HepG2 (cell line): ENCODE results near the gene HRC. TPM values are rescaled to one million over a fixed set of nuclear protein-coding genes. Genes with fewer than 3 reads are reported as not detected.

Source experiments
- BCLAF1 ChIP-seq: fragments of 450-650 bp; IDR thresholded peaks from 2 replicates; pipeline ENCODE4 v1.6.1; 2017; ENCODE audit warnings: mild to moderate bottlenecking
- CENPBD1 ChIP-seq: sonication (generic); formaldehyde crosslinking; IDR thresholded peaks from 2 replicates; pipeline ENCODE4 v1.8.0; 2022; ENCODE audit warnings: missing genetic modification reagents, low read depth, mild to moderate bottlenecking, borderline replicate concordance
- FOSL2 ChIP-seq: sonication (generic); formaldehyde crosslinking; IDR thresholded peaks from 2 replicates; pipeline ENCODE4 v1.4.0; 2020; ENCODE audit warnings: missing genetic modification reagents
- NR0B2 ChIP-seq: sonication (generic); formaldehyde crosslinking; IDR thresholded peaks from 2 replicates; pipeline ENCODE4 v1.4.0; 2020; ENCODE audit warnings: mild to moderate bottlenecking, missing genetic modification reagents
- PATZ1 ChIP-seq: sonication (generic); formaldehyde crosslinking; IDR thresholded peaks from 2 replicates; pipeline ENCODE4 v1.4.0; 2020; ENCODE audit warnings: missing genetic modification reagents
- PBX2 ChIP-seq: IDR thresholded peaks from 2 replicates; pipeline ENCODE4 v1.6.1; 2016; ENCODE audit warnings: control low read depth
- SAFB2 ChIP-seq: sonication (generic); formaldehyde crosslinking; IDR thresholded peaks from 2 replicates; pipeline ENCODE4 v1.5.1; 2020; ENCODE audit warnings: missing genetic modification reagents, low read depth, mild to moderate bottlenecking, borderline replicate concordance
- SIX1 ChIP-seq: sonication (generic); formaldehyde crosslinking; IDR thresholded peaks from 2 replicates; pipeline ENCODE4 v1.4.0; 2020; ENCODE audit warnings: missing genetic modification reagents, borderline replicate concordance
- SUZ12 ChIP-seq: fragments of 150-350 bp; IDR thresholded peaks from 2 replicates; pipeline ENCODE4 v1.6.1; 2014; ENCODE audit warnings: low read depth, low read length
- TFDP1 ChIP-seq: IDR thresholded peaks from 2 replicates; pipeline ENCODE4 v1.6.1; 2016; ENCODE audit warnings: missing compliant biosample characterization, missing genetic modification reagents, borderline replicate concordance
- ZNF142 ChIP-seq: sonication (generic); formaldehyde crosslinking; IDR thresholded peaks from 2 replicates; pipeline ENCODE4 v1.4.0; 2020; ENCODE audit warnings: missing genetic modification reagents
- ZNF143 ChIP-seq: sonication (generic); formaldehyde crosslinking; IDR thresholded peaks from 2 replicates; pipeline ENCODE4 v1.4.0; 2020; ENCODE audit warnings: missing genetic modification reagents
- ZNF33B ChIP-seq: sonication (generic); formaldehyde crosslinking; IDR thresholded peaks from 2 replicates; pipeline ENCODE4 v1.5.1; 2020; ENCODE audit warnings: mild to moderate bottlenecking, missing genetic modification reagents
- polyA plus RNA-seq, 8 experiments: library from polyadenylated mRNA; depleted of rRNA in 3 of 8; stranded (reverse) in 7 of 8; unstranded in 1 of 8; fragments of >200 nt; fragmentation: Illumina TruSeq in 4 of 8; extraction: Trizol in 4 of 8; gene quantifications; 2 replicates each; pipeline versions ENCODE4 v1.2.1 to v1.2.3, GENCODE V29; 2011 to 2016; ENCODE audit warnings: low read depth in 4 of 8, missing spikeins in 1 of 8, mixed read lengths in 1 of 8; ENCODE audit not compliant: insufficient read depth in 1 of 8
- total RNA-seq, 5 experiments: library from RNA; depleted of rRNA; stranded (reverse); fragments of >200 nt; fragmentation: Illumina TruSeq; extraction: Trizol; gene quantifications; 2 replicates each; pipeline ENCODE4 v1.2.3, GENCODE V29; 2016; ENCODE audit warnings: low read depth in 1 of 5

Gene HRC
- total and polyA plus RNA-seq, 2 of the 13 experiments (the other 11 are each of a cell fraction or from before 2014, with no cell fraction given): 3.6 to 15.4 TPM

GRCh38 chr19:49113762-49114629, 41.2 kb downstream of the HRC start, which contains the start of gene LIN7B (continued):
- TF ChIP-seq ZNF142 (CRISPR knock-in tag) (no peak; the same call in 1 of the 2 replicates), SUZ12 (no peak), CENPBD1 (CRISPR knock-in tag) (no peak), TFDP1 (peak; percentile 68; the same call in 1 of the 2 replicates), SAFB2 (CRISPR knock-in tag) (no peak), FOSL2 (CRISPR knock-in tag) (peak; percentile 32), NR0B2 (no peak), PATZ1 (CRISPR knock-in tag) (peak; percentile 67; the same call in 1 of the 2 replicates), BCLAF1 (no peak), ZNF33B (CRISPR knock-in tag) (0 out of 2 replicates have a peak, but pooled peaks have one; percentile 44), ZNF143 (CRISPR knock-in tag) (no peak), PBX2 (CRISPR knock-in tag) (no peak), SIX1 (no peak)
